GM21528 (cell line): ENCODE results near the gene VEZF1.

ENCODE experiments used
- ATAC-seq: cut with Tn5 transposase; IDR thresholded peaks from one replicate; pipeline ENCODE4 v1.9.1; 2021; ENCODE audit warnings: mild to moderate bottlenecking, moderate library complexity; ENCODE audit not compliant: unreplicated experiment, low FRiP score

The VEZF1 gene

GRCh38 chr17:57935833-57936807 is 51.9 kb downstream of the VEZF1 start:
- ATAC-seq: no peak

GRCh38 chr17:57931488-57932137 is 56.4 kb downstream of the VEZF1 start:
- no peak for ATAC-seq

GRCh38 chr17:57930239-57930638 is 57.8 kb downstream of the VEZF1 start:
- no peak for ATAC-seq

- no peak for ATAC-seq
Measured at GRCh38 chr17:57929386-57929785, 58.7 kb downstream of the VEZF1 start.

GRCh38 chr17:57928928-57929327 is 59.1 kb downstream of the VEZF1 start:
- ATAC-seq: no peak

GRCh38 chr17:57927048-57927723 is 60.9 kb downstream of the VEZF1 start:
- ATAC-seq: no peak

- ATAC-seq: no peak
Measured at GRCh38 chr17:57926723-57927047, 61.4 kb downstream of the VEZF1 start.

GRCh38 chr17:57925361-57925990 is 62.6 kb downstream of the VEZF1 start:
- no peak for ATAC-seq

- ATAC-seq: no peak
Measured at GRCh38 chr17:57924677-57925076, 63.4 kb downstream of the VEZF1 start.
